ENCODE data around the gene MINK1. TPM values are rescaled to one million over a fixed set of nuclear protein-coding genes. Genes with fewer than 3 reads are reported as not detected.
"Not testable (repeated sequence)": the region's sequence is repeated elsewhere in the genome, so short reads cannot be mapped to it uniquely, and the experiment has no call there.

MINK1 gene
- total and polyA plus RNA-seq, 8 donors = 39.6 to 79.3 (median 46.3) TPM

DNA sequence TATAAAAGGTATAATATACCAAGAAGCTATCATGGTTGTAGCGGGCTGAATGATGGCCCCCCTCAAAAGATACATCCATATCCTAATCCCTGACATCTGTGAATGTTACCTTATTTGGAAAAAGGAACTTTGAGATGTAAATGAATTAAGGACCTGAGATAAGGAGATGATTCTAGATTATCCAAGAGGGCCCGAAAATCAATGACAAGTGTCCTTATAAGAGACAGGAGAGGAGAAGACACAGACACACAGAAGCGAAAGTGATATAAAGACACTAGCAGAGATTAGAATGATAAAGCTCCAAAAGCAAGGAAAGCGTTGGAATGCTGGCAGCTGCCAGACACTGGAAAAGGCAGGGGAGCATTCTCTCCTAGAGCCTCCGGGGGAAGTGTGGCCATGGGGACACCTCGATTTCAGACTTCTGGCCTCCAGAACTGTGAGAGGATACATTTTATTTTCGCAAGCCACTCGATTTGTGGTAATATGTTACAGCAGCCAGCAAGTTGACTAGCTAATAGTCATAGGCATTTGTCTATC, 86.4 kb downstream of the MINK1 start:
- 73 to 76% methylated on average over 8 of the region's 8 CpGs for WGBS, 2 donors

DNA sequence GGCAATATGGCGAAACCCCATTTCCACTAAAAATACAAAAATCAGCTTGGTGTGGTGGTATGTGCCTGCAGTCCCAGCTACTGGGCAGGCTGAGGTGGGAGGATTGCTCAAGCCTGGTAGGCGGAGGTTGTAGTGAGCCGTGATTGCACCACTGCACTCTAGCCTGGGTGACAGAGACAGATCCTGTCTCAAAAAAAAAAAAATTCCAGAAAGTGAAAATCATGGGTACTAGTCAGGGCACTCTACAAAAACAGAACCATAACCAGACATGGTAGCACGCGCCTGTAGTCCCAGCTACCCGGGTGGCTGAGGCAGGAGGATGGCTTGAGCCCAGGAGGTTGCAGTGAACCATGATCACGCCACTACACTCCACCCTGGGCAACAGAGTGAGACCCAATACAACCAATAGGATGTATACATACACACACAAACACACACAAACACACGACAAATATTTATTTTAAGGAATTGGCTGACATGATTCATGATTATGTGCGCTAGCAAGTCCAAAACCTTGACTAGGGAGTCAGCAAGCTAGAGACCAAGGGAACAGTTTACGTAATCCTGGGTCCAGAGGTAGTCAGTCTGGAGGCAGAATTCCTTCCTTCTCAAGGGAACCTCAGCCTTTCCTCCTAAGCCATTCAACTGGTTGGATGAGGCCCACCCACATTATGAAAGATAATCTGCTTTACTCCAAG, 87.4 kb downstream of the MINK1 start:
- 77 to 81% methylated on average over 10 of the region's 10 CpGs for WGBS, 2 donors
- Histone ChIP-seq H3K27ac (no peak overlapping the region), H3K4me1 (no peaks in the 10 kb centered on the region), H3K9me3 (no peaks in the 10 kb centered on the region), H3K27me3 (no peaks in the 10 kb centered on the region), H3K36me3 (no peaks in the 10 kb centered on the region), H3K4me3 (no peak overlapping the region)
- intact Hi-C loops (cut with DNase I) = no loop called here
- TF ChIP-seq, protein P1, sequence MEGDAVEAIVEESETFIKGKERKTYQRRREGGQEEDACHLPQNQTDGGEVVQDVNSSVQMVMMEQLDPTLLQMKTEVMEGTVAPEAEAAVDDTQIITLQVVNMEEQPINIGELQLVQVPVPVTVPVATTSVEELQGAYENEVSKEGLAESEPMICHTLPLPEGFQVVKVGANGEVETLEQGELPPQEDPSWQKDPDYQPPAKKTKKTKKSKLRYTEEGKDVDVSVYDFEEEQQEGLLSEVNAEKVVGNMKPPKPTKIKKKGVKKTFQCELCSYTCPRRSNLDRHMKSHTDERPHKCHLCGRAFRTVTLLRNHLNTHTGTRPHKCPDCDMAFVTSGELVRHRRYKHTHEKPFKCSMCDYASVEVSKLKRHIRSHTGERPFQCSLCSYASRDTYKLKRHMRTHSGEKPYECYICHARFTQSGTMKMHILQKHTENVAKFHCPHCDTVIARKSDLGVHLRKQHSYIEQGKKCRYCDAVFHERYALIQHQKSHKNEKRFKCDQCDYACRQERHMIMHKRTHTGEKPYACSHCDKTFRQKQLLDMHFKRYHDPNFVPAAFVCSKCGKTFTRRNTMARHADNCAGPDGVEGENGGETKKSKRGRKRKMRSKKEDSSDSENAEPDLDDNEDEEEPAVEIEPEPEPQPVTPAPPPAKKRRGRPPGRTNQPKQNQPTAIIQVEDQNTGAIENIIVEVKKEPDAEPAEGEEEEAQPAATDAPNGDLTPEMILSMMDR (IDR thresholded peaks at IDR 0.05) = no peak
- ATAC-seq = peak in 1 of 4 donors; percentile 40
- no peak for DNase-seq
- no peak for FAIRE-seq

More for the DNA sequence above, 86.4 kb downstream of the MINK1 start:
- H3K4me3 ChIP-seq = no peak overlapping the region
- DNase-seq (peak in 1 of 6 donors; percentile 2), ATAC-seq (no peak), FAIRE-seq (no peak)
- no peak overlapping the region for H3K27ac ChIP-seq
- TF ChIP-seq, protein P1 (IDR thresholded peaks at IDR 0.05) = no peak
- no peaks in the 10 kb centered on the region for H3K36me3 ChIP-seq
- no peaks in the 10 kb centered on the region for H3K4me1 ChIP-seq
- no peaks in the 10 kb centered on the region for H3K27me3 ChIP-seq
- H3K9me3 ChIP-seq = no peaks in the 10 kb centered on the region
- intact Hi-C loops (cut with DNase I) = loop anchor here in 1 of 3 donors (10.0 kb wide), 1 partner anchor 135 kb away; no protein-coding TSS in a partner anchor

DNA sequence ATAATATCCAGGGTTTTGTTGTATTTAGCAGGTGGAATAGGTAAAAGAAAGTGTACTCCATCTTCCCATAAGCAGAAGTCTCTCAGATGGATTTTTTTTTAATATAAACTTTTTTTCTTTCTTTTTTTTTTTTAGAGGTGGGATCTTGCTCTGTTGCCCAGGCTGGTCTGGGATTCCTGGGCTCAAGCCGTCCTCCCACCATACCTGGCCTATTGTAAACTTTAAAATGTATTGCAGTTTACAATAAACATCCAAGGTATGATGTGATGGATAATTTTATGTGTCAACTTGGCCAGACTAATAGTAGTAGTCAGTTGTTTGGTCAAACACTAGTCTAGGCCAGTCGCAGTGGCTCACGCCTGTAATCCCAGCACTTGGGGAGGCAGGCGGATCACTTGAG, 88.2 kb downstream of the MINK1 start:
- 87 to 89% methylated on average over 4 of the region's 4 CpGs for WGBS, 2 donors
- H3K27ac ChIP-seq = no peak overlapping the region
- no peak overlapping the region for H3K4me3 ChIP-seq
- DNase-seq (no peak), FAIRE-seq (no peak), ATAC-seq (no peak)
- no peaks in the 10 kb centered on the region for H3K27me3 ChIP-seq
- no peaks in the 10 kb centered on the region for H3K36me3 ChIP-seq
- H3K4me1 ChIP-seq = no peaks in the 10 kb centered on the region
- intact Hi-C loops (cut with DNase I) = no loop called here
- TF ChIP-seq, protein P1 (IDR thresholded peaks at IDR 0.05) = no peak
- no peaks in the 10 kb centered on the region for H3K9me3 ChIP-seq

DNA sequence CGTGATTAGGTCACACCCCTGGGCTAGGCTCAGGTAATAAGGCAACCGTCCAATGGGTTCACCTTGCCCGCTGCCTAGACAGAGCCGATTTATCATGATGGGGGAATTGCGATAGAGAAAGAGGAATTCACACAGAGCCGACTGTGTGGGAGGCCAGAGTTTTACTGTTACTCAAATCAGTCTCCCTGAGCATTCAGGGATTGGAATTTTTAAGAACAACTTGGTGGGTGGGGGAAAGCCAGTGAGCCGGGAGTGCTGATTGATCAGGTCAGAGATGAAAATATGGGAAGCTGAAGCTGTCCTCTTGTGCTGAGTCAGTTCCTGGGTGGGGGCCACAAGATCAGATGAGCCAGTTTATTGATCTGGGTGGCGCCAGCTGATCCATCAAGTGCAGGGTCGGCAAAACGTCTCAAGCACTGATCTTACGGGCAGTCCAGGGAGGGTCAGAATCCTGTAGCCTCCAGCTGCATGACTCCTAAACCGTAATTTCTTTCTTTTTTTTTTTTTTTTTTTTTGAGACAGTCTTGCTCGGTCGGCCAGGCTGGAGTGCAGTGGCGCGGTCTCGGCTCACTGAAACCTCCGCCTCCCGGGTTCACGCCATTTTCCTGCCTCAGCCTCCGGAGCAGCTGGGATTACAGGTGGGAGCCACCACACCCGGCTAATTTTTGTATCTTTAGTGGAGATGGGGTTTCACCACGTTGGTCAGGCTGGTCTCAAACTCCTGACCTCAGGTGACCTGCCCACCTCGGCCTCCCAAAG, 93.6 kb downstream of the MINK1 start:
- H3K9me3 ChIP-seq; ATAC-seq; H3K36me3 ChIP-seq; H3K27ac ChIP-seq; H3K27me3 ChIP-seq; H3K4me3 ChIP-seq; H3K4me1 ChIP-seq; intact Hi-C loops (cut with DNase I); FAIRE-seq: not testable (repeated sequence)
- DNase-seq = peak in 1 of 6 donors; percentile 13
- 77% methylated on average over 24 of the region's 24 CpGs for WGBS, 2 donors

DNA sequence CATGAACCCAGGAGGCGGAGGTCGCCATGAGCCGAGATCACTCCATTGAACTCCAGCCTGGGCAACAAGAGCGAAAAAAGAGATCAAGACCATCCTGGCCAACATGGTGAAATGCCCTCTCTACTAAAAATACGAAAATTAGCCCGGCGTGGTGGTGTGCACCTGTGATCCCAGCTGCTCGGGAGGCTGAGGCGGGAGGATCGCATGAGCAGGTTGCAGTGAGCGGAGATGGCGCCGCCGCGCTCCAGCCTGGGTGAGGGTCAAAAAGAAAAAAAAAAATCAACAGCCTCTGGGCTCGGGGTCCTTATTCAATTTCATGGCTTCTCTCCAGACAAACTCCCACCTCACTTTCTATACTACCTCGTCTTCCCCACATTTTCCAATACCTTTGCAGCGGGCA, 95.7 kb downstream of the MINK1 start:
- no peak overlapping the region for H3K4me3 ChIP-seq
- no peaks in the 10 kb centered on the region for H3K27me3 ChIP-seq
- DNase-seq = peak in 1 of 6 donors; percentile 3
- TF ChIP-seq, protein P1 (IDR thresholded peaks at IDR 0.05) = no peak
- H3K9me3 ChIP-seq = no peaks in the 10 kb centered on the region
- 94 to 96% methylated on average over 18 of the region's 18 CpGs for WGBS, 2 donors
- ATAC-seq = no peak
- H3K4me1 ChIP-seq = no peaks in the 10 kb centered on the region
- intact Hi-C loops (cut with DNase I) = no loop called here
- FAIRE-seq = no peak
- no peak overlapping the region for H3K27ac ChIP-seq
- H3K36me3 ChIP-seq = no peaks in the 10 kb centered on the region

All from pancreas (tissue), 10 donors.